Endothelial cell of umbilical vein (primary cell): Measurements from ENCODE around the gene ZNF507.

Source experiments
- CTCF ChIP-seq, 2 donors: IDR thresholded peaks; 1 replicate in 1 of 2; 2 replicates in 1 of 2; pipeline ENCODE4 v1.5.1; 2011; ENCODE audit warnings: low read length in 2 of 2, mild to moderate bottlenecking in 2 of 2, moderate library complexity in 2 of 2, control low read depth in 1 of 2, inconsistent platforms in 1 of 2, low read depth in 1 of 2; ENCODE audit not compliant: insufficient read depth in 1 of 2; ENCODE audit errors: extremely low read depth in 1 of 2
- EZH2 ChIP-seq: IDR thresholded peaks from 2 replicates; pipeline ENCODE4 v1.6.1; 2012; ENCODE audit warnings: borderline replicate concordance, low read depth, mild to moderate bottlenecking, moderate library complexity, low read length, inconsistent platforms; ENCODE audit not compliant: severe bottlenecking
- JUN ChIP-seq: IDR thresholded peaks from 2 replicates; pipeline ENCODE4 v1.6.1; 2011; ENCODE audit warnings: borderline replicate concordance, low read depth; ENCODE audit not compliant: insufficient read length, insufficient read depth
- MAX ChIP-seq: IDR thresholded peaks from 2 replicates; pipeline ENCODE4 v1.6.1; 2011; ENCODE audit not compliant: insufficient read depth, insufficient read length
- MYC ChIP-seq: IDR thresholded peaks from one replicate; pipeline ENCODE4 v1.6.1; 2011; ENCODE audit warnings: mild to moderate bottlenecking, low read depth, low read length
- POLR2A ChIP-seq: IDR thresholded peaks from 2 replicates; pipeline ENCODE4 v1.6.1; 2012; ENCODE audit warnings: low read depth, mild to moderate bottlenecking, control low read depth, low read length
- POLR2AphosphoS5 ChIP-seq: IDR thresholded peaks from 2 replicates; pipeline ENCODE4 v1.6.1; 2012; ENCODE audit warnings: low read depth, mild to moderate bottlenecking, control low read depth, low read length, moderate library complexity; ENCODE audit not compliant: insufficient read depth

- TF ChIP-seq CTCF (IDR thresholded peaks at IDR 0.05; ENCODE audit: extremely low read depth in 1 of 2, insufficient read depth in 1 of 2, low read depth in 1 of 2, low read length in 2 of 2) (no peak), MAX (no peak), POLR2AphosphoS5 (no peak), EZH2 (no peak), POLR2A (no peak), MYC (no peak), JUN (no peak)
Observed at GRCh38 chr19:32367948-32368536, 22.6 kb downstream of the ZNF507 start.
